ENCODE measurements around the gene ARID1A. TPM values are rescaled to one million over a fixed set of nuclear protein-coding genes. Genes with fewer than 3 reads are reported as not detected.
A peak's percentile ranks its signal among the peaks of the same experiment; 100 is the strongest.

The ARID1A gene
- total RNA-seq, 1 donor from 2014 or later = 186 TPM

GRCh38 chr1:26786437-26787380, 90.9 kb downstream of the ARID1A start:
- TF ChIP-seq, protein P1, sequence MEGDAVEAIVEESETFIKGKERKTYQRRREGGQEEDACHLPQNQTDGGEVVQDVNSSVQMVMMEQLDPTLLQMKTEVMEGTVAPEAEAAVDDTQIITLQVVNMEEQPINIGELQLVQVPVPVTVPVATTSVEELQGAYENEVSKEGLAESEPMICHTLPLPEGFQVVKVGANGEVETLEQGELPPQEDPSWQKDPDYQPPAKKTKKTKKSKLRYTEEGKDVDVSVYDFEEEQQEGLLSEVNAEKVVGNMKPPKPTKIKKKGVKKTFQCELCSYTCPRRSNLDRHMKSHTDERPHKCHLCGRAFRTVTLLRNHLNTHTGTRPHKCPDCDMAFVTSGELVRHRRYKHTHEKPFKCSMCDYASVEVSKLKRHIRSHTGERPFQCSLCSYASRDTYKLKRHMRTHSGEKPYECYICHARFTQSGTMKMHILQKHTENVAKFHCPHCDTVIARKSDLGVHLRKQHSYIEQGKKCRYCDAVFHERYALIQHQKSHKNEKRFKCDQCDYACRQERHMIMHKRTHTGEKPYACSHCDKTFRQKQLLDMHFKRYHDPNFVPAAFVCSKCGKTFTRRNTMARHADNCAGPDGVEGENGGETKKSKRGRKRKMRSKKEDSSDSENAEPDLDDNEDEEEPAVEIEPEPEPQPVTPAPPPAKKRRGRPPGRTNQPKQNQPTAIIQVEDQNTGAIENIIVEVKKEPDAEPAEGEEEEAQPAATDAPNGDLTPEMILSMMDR (IDR thresholded peaks at IDR 0.05; ENCODE audit: unreplicated experiment) = no peak
- H3K27me3 Mint-ChIP-seq = no peaks in the 10 kb centered on the region
- H3K4me1 Mint-ChIP-seq (ENCODE audit: low read depth) = peaks cover 55% of the 10 kb centered on the region
- H3K36me3 Mint-ChIP-seq (ENCODE audit: insufficient read depth) = peaks cover 7% of the 10 kb centered on the region
- H3K4me3 Mint-ChIP-seq (ENCODE audit: low read depth) = peak overlapping the region; percentile 97
- DNase-seq (ENCODE audit: low spot score, unreplicated experiment) = no peak
- no peaks in the 10 kb centered on the region for H3K9me3 Mint-ChIP-seq (ENCODE audit: low read depth)
- peak overlapping the region; percentile 99 for H3K27ac Mint-ChIP-seq

GRCh38 chr1:26787381-26787705, 91.5 kb downstream of the ARID1A start:
- TF ChIP-seq, protein P1 (IDR thresholded peaks at IDR 0.05; ENCODE audit: unreplicated experiment) = no peak
- Mint-ChIP-seq H3K27ac (peak overlapping the region; percentile 99), H3K4me3 (ENCODE audit: low read depth) (peak overlapping the region; percentile 97), H3K27me3 (no peaks in the 10 kb centered on the region), H3K36me3 (ENCODE audit: insufficient read depth) (peaks cover 6% of the 10 kb centered on the region), H3K4me1 (ENCODE audit: low read depth) (peaks cover 55% of the 10 kb centered on the region), H3K9me3 (ENCODE audit: low read depth) (no peaks in the 10 kb centered on the region)
- DNase-seq (ENCODE audit: low spot score, unreplicated experiment) = no peak

- H3K9me3 Mint-ChIP-seq (ENCODE audit: low read depth) = no peaks in the 10 kb centered on the region
- H3K4me3 Mint-ChIP-seq (ENCODE audit: low read depth) = peak within 1 kb of the TSS; percentile 97
- peaks cover 57% of the 10 kb centered on the region for H3K4me1 Mint-ChIP-seq (ENCODE audit: low read depth)
- peak within 1 kb of the TSS; percentile 99 for H3K27ac Mint-ChIP-seq
- DNase-seq (ENCODE audit: low spot score, unreplicated experiment) = peak; percentile 82
- TF ChIP-seq, protein P1 (IDR thresholded peaks at IDR 0.05; ENCODE audit: unreplicated experiment) = peak; percentile 11
- peaks cover 3% of the 10 kb centered on the region for H3K36me3 Mint-ChIP-seq (ENCODE audit: insufficient read depth)
- no peaks in the 10 kb centered on the region for H3K27me3 Mint-ChIP-seq
Observed at GRCh38 chr1:26787706-26788514, 92.1 kb downstream of the ARID1A start, which contains the start of gene PIGV. TSS of gene PIGV (plus strand) at chr1:26787950. CDS start at chr1:26790816, 2,866 bp downstream.

- Mint-ChIP-seq H3K36me3 (ENCODE audit: insufficient read depth) (peaks cover 3% of the 10 kb centered on the region), H3K9me3 (ENCODE audit: low read depth) (no peaks in the 10 kb centered on the region), H3K27ac (peak overlapping the region; percentile 70), H3K27me3 (no peaks in the 10 kb centered on the region), H3K4me3 (ENCODE audit: low read depth) (peak overlapping the region; percentile 97), H3K4me1 (ENCODE audit: low read depth) (peaks cover 52% of the 10 kb centered on the region)
- no peak for DNase-seq (ENCODE audit: low spot score, unreplicated experiment)
- TF ChIP-seq, protein P1 (IDR thresholded peaks at IDR 0.05; ENCODE audit: unreplicated experiment) = no peak
Observed at GRCh38 chr1:26788515-26788785, 92.6 kb downstream of the ARID1A start.

DNA sequence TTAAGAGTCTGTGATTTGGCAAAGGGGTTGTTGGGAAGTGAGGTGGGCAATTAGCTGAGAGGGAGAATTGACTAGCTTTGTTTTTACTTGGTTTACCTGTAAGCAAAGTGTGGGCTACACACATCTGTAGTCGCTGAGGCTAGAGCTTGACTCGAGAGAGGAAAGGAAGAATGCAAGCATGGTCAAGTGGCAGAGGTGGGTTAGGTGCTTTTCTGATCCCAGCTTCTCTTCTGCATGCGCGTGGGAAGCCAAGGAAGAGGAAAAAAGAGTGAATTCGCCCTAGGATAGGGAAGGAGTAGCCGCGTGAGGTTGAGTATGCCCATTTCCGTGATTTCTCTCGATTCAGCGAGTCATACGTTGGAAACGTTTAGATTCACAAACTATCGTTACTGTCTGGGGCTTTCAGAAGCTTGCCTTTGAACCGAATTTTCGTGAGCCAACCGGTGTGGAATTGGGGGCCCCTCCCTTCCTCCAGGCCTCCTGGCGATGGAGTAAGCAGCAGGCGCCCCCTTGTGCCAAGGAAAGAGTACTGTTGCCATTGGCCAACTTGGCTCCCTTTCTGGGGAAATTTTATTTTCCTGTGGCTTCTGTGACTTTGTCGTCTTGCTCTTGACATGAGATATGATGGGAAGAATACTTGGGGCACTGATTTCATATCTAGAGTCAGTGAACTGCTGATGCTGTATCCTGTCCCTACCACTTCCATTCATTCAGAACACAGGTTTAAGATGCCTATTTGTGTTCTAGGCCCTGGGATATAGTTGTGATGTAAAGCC, 93.2 kb downstream of the ARID1A start:
- peak overlapping the region; percentile 97 for H3K4me3 Mint-ChIP-seq (ENCODE audit: low read depth)
- TF ChIP-seq, protein P1 (IDR thresholded peaks at IDR 0.05; ENCODE audit: unreplicated experiment) = peak; percentile 95
- DNase-seq (ENCODE audit: low spot score, unreplicated experiment) = peak; percentile 67
- H3K9me3 Mint-ChIP-seq (ENCODE audit: low read depth) = no peaks in the 10 kb centered on the region
- no peaks in the 10 kb centered on the region for H3K27me3 Mint-ChIP-seq
- H3K4me1 Mint-ChIP-seq (ENCODE audit: low read depth) = peaks cover 47% of the 10 kb centered on the region
- peaks cover 5% of the 10 kb centered on the region for H3K36me3 Mint-ChIP-seq (ENCODE audit: insufficient read depth)
- peak overlapping the region; percentile 70 for H3K27ac Mint-ChIP-seq
